ENCODE results near the gene SIGMAR1.

DNA sequence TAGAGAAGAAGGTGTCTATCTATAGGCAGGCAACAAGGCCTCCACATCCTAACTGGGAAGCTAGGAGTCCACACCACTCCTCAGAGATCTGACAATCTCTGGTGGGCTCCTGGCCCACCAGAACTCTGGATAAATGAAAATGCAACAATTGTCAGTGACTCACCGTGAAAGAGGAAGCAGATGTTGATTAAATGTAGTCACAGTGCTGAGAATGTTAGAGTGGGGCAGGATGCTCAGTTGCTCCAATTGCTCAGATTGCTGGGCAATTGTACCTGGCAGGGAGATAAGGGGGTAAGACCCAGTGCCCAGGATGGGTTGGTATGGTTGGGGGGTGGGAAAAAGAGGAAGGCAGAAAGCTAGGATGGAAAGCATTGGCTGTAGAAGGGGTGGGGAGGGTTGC is 49.1 kb upstream of the SIGMAR1 start:
- TF ChIP-seq CTCF (IDR thresholded peaks at IDR 0.05) (no peak), EP300 (IDR thresholded peaks at IDR 0.05) (no peak), POLR2A (IDR thresholded peaks at IDR 0.05) (no peak), POLR2AphosphoS5 (IDR thresholded peaks at IDR 0.05) (no peak)

Data from suprapubic skin (tissue), 4 donors.